Loucy (cell line): Measurements from ENCODE around the gene HAUS3.

Experiments used
- H2AFZ ChIP-seq: fragments of 200-600 bp; sonication (generic); 2 replicates; pipeline ENCODE4 v1.6.0; 2016; ENCODE audit warnings: antibody characterized with exemption, mild to moderate bottlenecking, low read length, moderate library complexity
- H3F3A ChIP-seq: fragments of 200-600 bp; 2 replicates; pipeline ENCODE4 v1.6.0; 2016; ENCODE audit warnings: antibody characterized with exemption, low read depth, mild to moderate bottlenecking
- H3K27me3 ChIP-seq: fragments of 200-600 bp; sonication (generic); 2 replicates; pipeline ENCODE4 v1.6.1; 2014; ENCODE audit warnings: low read length, mild to moderate bottlenecking; ENCODE audit not compliant: insufficient read depth, poor library complexity, severe bottlenecking
- H3K36me3 ChIP-seq: fragments of 200-600 bp; sonication (generic); 2 replicates; pipeline ENCODE4 v1.6.1; 2016; ENCODE audit warnings: low read length; ENCODE audit not compliant: insufficient read depth
- H3K4me1 ChIP-seq: fragments of 200-600 bp; sonication (generic); 2 replicates; pipeline ENCODE4 v1.5.1; 2014; ENCODE audit warnings: low read length, mild to moderate bottlenecking; ENCODE audit not compliant: insufficient read depth, poor library complexity, severe bottlenecking
- H3K4me2 ChIP-seq: fragments of 200-600 bp; sonication (generic); 2 replicates; pipeline ENCODE4 v1.6.0; 2014; ENCODE audit warnings: antibody characterized with exemption, low read length, low read depth, mild to moderate bottlenecking; ENCODE audit not compliant: poor library complexity, severe bottlenecking
- H3K4me3 ChIP-seq: fragments of 200-600 bp; sonication (generic); 2 replicates; pipeline ENCODE4 v1.5.1; 2014; ENCODE audit warnings: low read length, mild to moderate bottlenecking, mixed read lengths; ENCODE audit not compliant: poor library complexity, severe bottlenecking
- H3K79me2 ChIP-seq: fragments of 200-600 bp; sonication (generic); 2 replicates; pipeline ENCODE4 v1.6.1; 2014; ENCODE audit warnings: low read length; ENCODE audit not compliant: insufficient read depth
- H3K9ac ChIP-seq: fragments of 200-600 bp; sonication (generic); 2 replicates; pipeline ENCODE4 v1.6.0; 2014; ENCODE audit warnings: mild to moderate bottlenecking, low read depth, low read length, moderate library complexity; ENCODE audit not compliant: poor library complexity, severe bottlenecking
- H3K9me2 ChIP-seq: fragments of 200-600 bp; sonication (generic); replicated peaks from 2 replicates; pipeline ENCODE4 v1.6.1; 2016; ENCODE audit warnings: low read depth, low read length, mixed read lengths
- H3K9me3 ChIP-seq: fragments of 200-600 bp; sonication (generic); 2 replicates; pipeline ENCODE4 v1.6.1; 2014; ENCODE audit warnings: mild to moderate bottlenecking, antibody characterized with exemption, low read length, low read depth; ENCODE audit not compliant: insufficient read depth
- H4K20me1 ChIP-seq: fragments of 200-600 bp; sonication (generic); 2 replicates; pipeline ENCODE4 v1.6.0; 2014; ENCODE audit warnings: antibody characterized with exemption, low read length, mild to moderate bottlenecking; ENCODE audit not compliant: insufficient read depth, poor library complexity, severe bottlenecking
- CTCF ChIP-seq: fragments of 200-600 bp; sonication (generic); conservative IDR thresholded peaks from 2 replicates; pipeline ENCODE4 v1.5.1; 2014; ENCODE audit warnings: mild to moderate bottlenecking, antibody characterized with exemption, low read length
- EZH2phosphoT487 ChIP-seq: fragments of 200-600 bp; IDR thresholded peaks from 2 replicates; pipeline ENCODE4 v1.6.1; 2018; ENCODE audit warnings: antibody characterized with exemption, mild to moderate bottlenecking, moderate library complexity, borderline replicate concordance

The HAUS3 gene

GRCh38 chr4:2268357-2269205 is 26.7 kb upstream of the HAUS3 start:
- Histone ChIP-seq H3K27me3 (no peaks in the 10 kb centered on the region), H3K4me1 (peaks cover 21% of the 10 kb centered on the region), H3K4me3 (no peak overlapping the region), H3K9ac (no peak overlapping the region), H3K4me2 (no peak overlapping the region), H4K20me1 (no peaks in the 10 kb centered on the region), H3K36me3 (no peaks in the 10 kb centered on the region), H3K9me2 (no peaks in the 10 kb centered on the region), H3K9me3 (no peaks in the 10 kb centered on the region), H3K79me2 (no peaks in the 10 kb centered on the region), H2AFZ (no peak overlapping the region), H3F3A (no peaks in the 10 kb centered on the region)
- no peak for TF ChIP-seq EZH2phosphoT487
- no peak for TF ChIP-seq CTCF

GRCh38 chr4:2267841-2268240 is 25.9 kb upstream of the HAUS3 start:
- no peak overlapping the region for H3K4me2 ChIP-seq
- no peak overlapping the region for H3K9ac ChIP-seq
- 0 out of 2 replicates have a peak, but pooled peaks cover 2% of the 10 kb centered on the region for H3K79me2 ChIP-seq
- no peaks in the 10 kb centered on the region for H3F3A ChIP-seq
- no peaks in the 10 kb centered on the region for H4K20me1 ChIP-seq
- no peaks in the 10 kb centered on the region for H3K9me2 ChIP-seq
- H3K27me3 ChIP-seq, result no peaks in the 10 kb centered on the region
- H3K36me3 ChIP-seq, result no peaks in the 10 kb centered on the region
- TF ChIP-seq CTCF (no peak), EZH2phosphoT487 (no peak)
- H2AFZ ChIP-seq, result no peak overlapping the region
- peaks cover 17% of the 10 kb centered on the region for H3K4me1 ChIP-seq
- H3K9me3 ChIP-seq, result no peaks in the 10 kb centered on the region
- H3K4me3 ChIP-seq, result no peak overlapping the region

- TF ChIP-seq EZH2phosphoT487 (no peak), CTCF (no peak)
- no peaks in the 10 kb centered on the region for H4K20me1 ChIP-seq
- no peak overlapping the region for H2AFZ ChIP-seq
- no peaks in the 10 kb centered on the region for H3K9me2 ChIP-seq
- peaks cover 16% of the 10 kb centered on the region for H3K4me1 ChIP-seq
- H3K36me3 ChIP-seq, result no peaks in the 10 kb centered on the region
- H3K9ac ChIP-seq, result no peak overlapping the region
- H3K9me3 ChIP-seq, result no peaks in the 10 kb centered on the region
- no peak overlapping the region for H3K4me3 ChIP-seq
- H3K79me2 ChIP-seq, result 0 out of 2 replicates have a peak, but pooled peaks cover 3% of the 10 kb centered on the region
- no peaks in the 10 kb centered on the region for H3F3A ChIP-seq
- H3K27me3 ChIP-seq, result no peaks in the 10 kb centered on the region
- no peak overlapping the region for H3K4me2 ChIP-seq
These were observed 25.4 kb upstream of the HAUS3 start for GRCh38 chr4:2267320-2267811.
